Body of pancreas (tissue), 4 donors: ENCODE measurements around the gene NKX2-2. TPM values are rescaled to one million over a fixed set of nuclear protein-coding genes. Genes with fewer than 3 reads are reported as not detected.

Experiments
- ATAC-seq: fragments of 150-250 bp; one replicate; pipeline ENCODE4 v1.9.1; 2016
- DNase-seq, 4 donors: peaks; one replicate each; pipeline ENCODE4 v3.0.0-alpha.2; 2019
- H3K27ac ChIP-seq, 4 donors: fragments of 200-600 bp; sonication (generic); 1 replicate in 3 of 4; 2 replicates in 1 of 4; pipeline versions ENCODE4 v1.5.1 to v1.6.1; 2016 to 2019; ENCODE audit warnings: mild to moderate bottlenecking in 1 of 4, mixed read lengths in 1 of 4, moderate library complexity in 1 of 4
- H3K27me3 ChIP-seq, 2 donors: fragments of 200-600 bp; sonication (generic); one replicate each; pipeline ENCODE4 v1.6.0; 2016; ENCODE audit warnings: mild to moderate bottlenecking in 1 of 2
- H3K36me3 ChIP-seq, 2 donors: fragments of 200-600 bp; sonication (generic); replicated peaks in 1 of 2; 2 replicates each; pipeline ENCODE4 v1.5.1; 2016; ENCODE audit warnings: low read depth in 2 of 2; ENCODE audit not compliant: insufficient read depth in 1 of 2
- H3K4me1 ChIP-seq: fragments of 200-600 bp; sonication (generic); one replicate; pipeline ENCODE4 v1.6.0; 2016
- H3K4me3 ChIP-seq, 2 donors: fragments of 200-600 bp; sonication (generic); 1 replicate in 1 of 2; 2 replicates in 1 of 2; pipeline ENCODE4 v1.5.1; 2016 to 2019
- H3K9me3 ChIP-seq, 3 donors: fragments of 200-600 bp; sonication (generic); 1 replicate in 2 of 3; 2 replicates in 1 of 3; pipeline ENCODE4 v1.5.1; 2016
- CTCF ChIP-seq, 7 experiments: fragments of 450-650 bp in 4 of 7; fragments of 200-600 bp in 3 of 7; sonication (generic) in 3 of 7; IDR thresholded peaks; one replicate each; pipeline ENCODE4 v1.5.1; 2016 to 2019; ENCODE audit warnings: antibody characterized with exemption in 7 of 7
- POLR2A ChIP-seq, 3 donors: fragments of 450-650 bp; IDR thresholded peaks; one replicate each; pipeline ENCODE4 v1.6.1; 2016; ENCODE audit warnings: antibody characterized with exemption in 3 of 3, mild to moderate bottlenecking in 2 of 3
- whole genome bisulfite sequencing, 2 donors: methylation state at CpG; one replicate each; pipeline ENCODE4 v1.1.5; 2017; 5-methylcytosine and 5-hydroxymethylcytosine counted together
- intact Hi-C: fragments of 100-400 bp; cut with DNase I; formaldehyde crosslinking; loops from one replicate; pipeline ENCODE4 v1.15.1; 2023
- total RNA-seq, 2 donors: library from RNA; depleted of rRNA; stranded (reverse); fragments of >200 nt; gene quantifications; one replicate each; pipeline ENCODE4 v1.1.0, GENCODE V29; 2016

Gene NKX2-2
- total RNA-seq, 2 donors from 2014 or later: 3.1 to 9.6 TPM

DNA sequence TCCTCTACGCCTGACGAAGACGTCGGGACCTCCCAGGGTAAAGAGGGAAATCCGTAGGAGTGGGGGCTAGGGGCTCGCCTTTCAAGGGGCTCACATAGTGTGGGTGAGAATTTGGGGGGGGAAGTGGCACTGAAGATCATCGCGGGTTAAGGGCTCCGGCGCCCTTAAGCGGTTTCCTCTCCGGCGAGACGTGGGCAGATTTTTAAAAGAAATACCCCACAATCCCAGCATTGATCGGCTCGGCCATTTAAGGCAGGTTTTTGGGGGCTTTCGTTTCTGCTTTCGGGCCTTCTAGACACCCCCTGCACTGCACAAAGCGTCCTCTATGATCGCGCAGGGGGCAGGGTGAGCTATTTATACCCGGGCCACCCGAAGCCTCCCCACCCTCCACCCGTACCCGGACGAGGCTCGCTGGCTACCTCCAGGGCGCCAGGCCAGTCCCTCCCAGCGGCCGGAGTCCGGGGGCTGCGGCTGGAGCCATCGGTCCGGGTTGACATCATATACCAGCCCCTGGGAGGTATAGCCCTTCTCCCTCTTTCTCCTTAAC lies 1.2 kb downstream of the NKX2-2 start:
- no peak for ATAC-seq
- TF ChIP-seq POLR2A (IDR thresholded peaks at IDR 0.05) (no peak), CTCF (IDR thresholded peaks at IDR 0.05) (no peak)
- Histone ChIP-seq H3K36me3 (no peaks in the 10 kb centered on the region), H3K9me3 (no peaks in the 10 kb centered on the region), H3K27ac (no peak overlapping the region), H3K4me1 (peaks cover 35% of the 10 kb centered on the region), H3K27me3 (peaks cover 0 to 34% of the 10 kb centered on the region in 2 donors), H3K4me3 (no peak overlapping the region)
- no peak for DNase-seq
- WGBS, 2 donors: 9 to 28% methylated on average over 30 to 34 of the region's 34 CpGs
- intact Hi-C loops: no loop called here

DNA sequence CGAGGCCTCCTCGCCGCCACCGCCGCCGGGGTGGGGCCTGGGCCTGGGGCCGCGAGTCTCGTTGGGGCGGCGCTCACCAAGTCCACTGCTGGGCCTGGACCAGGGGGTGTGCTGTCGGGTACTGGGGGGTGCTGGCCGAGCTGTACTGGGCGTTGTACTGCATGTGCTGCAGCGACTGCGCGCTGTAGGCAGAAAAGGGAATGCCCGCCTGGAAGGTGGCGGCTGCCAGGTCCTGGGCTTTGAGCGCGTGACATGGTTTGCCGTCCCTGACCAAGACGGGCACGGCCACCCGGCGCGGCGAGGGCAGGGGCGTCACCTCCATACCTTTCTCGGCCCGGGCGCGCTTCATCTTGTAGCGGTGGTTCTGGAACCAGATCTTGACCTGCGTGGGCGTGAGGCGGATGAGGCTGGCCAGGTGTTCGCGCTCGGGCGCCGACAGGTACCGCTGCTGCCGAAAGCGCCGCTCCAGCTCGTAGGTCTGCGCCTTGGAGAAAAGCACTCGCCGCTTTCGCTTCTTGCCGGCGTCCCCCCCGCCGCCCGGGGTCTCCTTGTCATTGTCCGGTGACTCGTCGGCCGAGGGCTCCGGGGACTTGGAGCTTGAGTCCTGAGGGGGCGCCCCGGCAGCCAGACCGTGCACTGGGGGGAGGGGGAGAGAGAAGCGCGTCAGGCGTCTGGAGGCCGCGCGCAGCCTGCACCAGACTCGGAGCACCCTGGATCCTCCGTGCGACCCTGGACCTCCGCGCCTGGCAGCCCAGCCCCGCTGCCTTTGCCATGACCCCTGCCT lies 1.8 kb downstream of the NKX2-2 start:
- ATAC-seq (no peak), DNase-seq (no peak)
- 17 to 57% methylated on average over 26 to 71 of the region's 76 CpGs for WGBS, 2 donors
- H3K9me3 ChIP-seq: no peaks in the 10 kb centered on the region
- H3K4me1 ChIP-seq: peaks cover 35% of the 10 kb centered on the region
- TF ChIP-seq POLR2A (IDR thresholded peaks at IDR 0.05) (no peak), CTCF (IDR thresholded peaks at IDR 0.05) (no peak)
- no peak overlapping the region for H3K27ac ChIP-seq
- intact Hi-C loops: no loop called here
- H3K4me3 ChIP-seq: no peak overlapping the region
- H3K36me3 ChIP-seq: no peaks in the 10 kb centered on the region
- peaks cover 0 to 37% of the 10 kb centered on the region in 2 donors for H3K27me3 ChIP-seq

DNA sequence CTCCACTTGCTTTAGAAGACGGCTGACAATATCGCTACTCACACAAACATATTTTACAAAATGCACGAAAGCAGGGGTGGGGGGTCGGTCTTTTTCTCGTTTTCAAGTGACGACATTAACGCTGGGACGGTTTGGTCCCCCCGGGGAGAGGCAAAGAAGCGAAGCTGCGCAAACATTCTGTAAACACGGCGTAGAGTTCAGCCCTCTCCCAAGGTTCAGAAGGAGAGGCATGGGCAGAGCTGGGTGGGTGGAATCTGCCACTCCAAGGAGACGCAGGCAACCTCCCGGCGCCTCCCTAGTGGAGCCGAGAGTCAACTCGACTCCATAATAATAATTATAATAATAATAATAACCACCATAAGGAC lies 2.4 kb downstream of the NKX2-2 start:
- ATAC-seq (no peak), DNase-seq (no peak)
- Histone ChIP-seq H3K4me1 (peaks cover 36% of the 10 kb centered on the region), H3K27ac (no peak overlapping the region), H3K36me3 (no peaks in the 10 kb centered on the region), H3K4me3 (no peak overlapping the region), H3K27me3 (peaks cover 0 to 32% of the 10 kb centered on the region in 2 donors), H3K9me3 (no peaks in the 10 kb centered on the region)
- TF ChIP-seq CTCF (IDR thresholded peaks at IDR 0.05) (no peak), POLR2A (IDR thresholded peaks at IDR 0.05) (no peak)
- intact Hi-C loops: no loop called here
- WGBS, 2 donors: 51 to 62% methylated on average over 18 of the region's 18 CpGs

GRCh38 chr20:21510414-21511384 lies 3.2 kb downstream of the NKX2-2 start:
- Histone ChIP-seq H3K27me3 (peaks cover 0 to 31% of the 10 kb centered on the region in 2 donors), H3K27ac (no peak overlapping the region), H3K4me3 (no peak overlapping the region), H3K36me3 (no peaks in the 10 kb centered on the region), H3K9me3 (no peaks in the 10 kb centered on the region), H3K4me1 (peaks cover 41% of the 10 kb centered on the region)
- intact Hi-C loops: no loop called here
- no peak for DNase-seq
- 29 to 37% methylated on average over 32 to 60 of the region's 62 CpGs for WGBS, 2 donors
- no peak for TF ChIP-seq POLR2A (IDR thresholded peaks at IDR 0.05)
- no peak for TF ChIP-seq CTCF (IDR thresholded peaks at IDR 0.05)
- ATAC-seq: no peak
